SK-N-SH (cell line): ENCODE data around the gene MAPKBP1. TPM values are rescaled to one million over a fixed set of nuclear protein-coding genes. Genes with fewer than 3 reads are reported as not detected.

Source experiments
- CTCF ChIA-PET: fragments of 300-600, 350-600 bp; formaldehyde crosslinking; extraction: SDS; loops from one replicate; lab custom pipeline; 2021; lab: Yijun Ruan, JAX
- POLR2A ChIA-PET: fragments of 350-600 bp; sonication (Branson Sonifier 250); formaldehyde crosslinking; extraction: SDS; loops from one replicate; lab custom pipeline; 2020; ENCODE audit warnings: antibody characterized with exemption, inconsistent platforms; lab: Yijun Ruan, JAX
- DNase-seq: peaks from one replicate; pipeline ENCODE4 v3.0.0; 2012
- H2AFZ ChIP-seq: fragments of 200-600 bp; sonication (generic); 2 replicates; pipeline ENCODE4 v1.8.1; 2016; ENCODE audit warnings: antibody characterized with exemption, mild to moderate bottlenecking, low read depth
- H3F3A ChIP-seq: fragments of 200-600 bp; sonication (generic); replicated peaks from 2 replicates; pipeline ENCODE3; 2016; ENCODE audit warnings: antibody characterized with exemption, mild to moderate bottlenecking; ENCODE audit not compliant: insufficient read depth
- H3K27ac ChIP-seq, 2 experiments: fragments of 200-500 bp in 1 of 2; fragments of 200-600 bp in 1 of 2; sonication (Bioruptor generic) in 1 of 2; sonication (generic), shearing (Covaris generic) in 1 of 2; 2 replicates each; pipeline versions ENCODE4 v1.5.1 to v1.6.1; 2014 to 2016; ENCODE audit warnings: low read depth in 2 of 2, inconsistent platforms in 1 of 2, low read length in 1 of 2, mild to moderate bottlenecking in 1 of 2, mixed read lengths in 1 of 2
- H3K27me3 ChIP-seq: fragments of 200-600 bp; sonication (generic), shearing (Covaris generic); 2 replicates; pipeline ENCODE4 v1.6.1; 2016; ENCODE audit warnings: mixed run types; ENCODE audit not compliant: insufficient read depth
- H3K36me3 ChIP-seq, 2 experiments: fragments of 200-500 bp in 1 of 2; fragments of 200-600 bp in 1 of 2; sonication (Bioruptor generic) in 1 of 2; sonication (generic) in 1 of 2; replicated peaks in 1 of 2; 2 replicates each; pipeline versions ENCODE3 to v1.5.1; 2014 to 2016; ENCODE audit warnings: low read length in 1 of 2, mild to moderate bottlenecking in 1 of 2; ENCODE audit not compliant: insufficient read depth in 2 of 2, control insufficient read depth in 1 of 2
- H3K4me1 ChIP-seq, 2 experiments: fragments of 200-500 bp in 1 of 2; fragments of 200-600 bp in 1 of 2; sonication (Bioruptor generic) in 1 of 2; sonication (generic), shearing (Covaris generic) in 1 of 2; 2 replicates each; pipeline versions ENCODE4 v1.5.1 to v1.6.1; 2014 to 2016; ENCODE audit warnings: low read depth in 1 of 2, low read length in 1 of 2, mixed run types in 1 of 2; ENCODE audit not compliant: insufficient read depth in 2 of 2, control insufficient read depth in 1 of 2
- H3K4me2 ChIP-seq: fragments of 200-600 bp; sonication (generic), shearing (Covaris generic); 2 replicates; pipeline ENCODE4 v1.6.1; 2017; ENCODE audit warnings: mixed run types
- H3K4me3 ChIP-seq, 2 experiments: fragments of 200-500 bp in 1 of 2; fragments of 200-600 bp in 1 of 2; sonication (Bioruptor generic) in 1 of 2; sonication (generic), shearing (Covaris generic) in 1 of 2; 2 replicates each; pipeline versions ENCODE4 v1.5.1 to v1.8.1; 2014 to 2016; ENCODE audit warnings: low read depth in 2 of 2, inconsistent platforms in 1 of 2, low read length in 1 of 2, mild to moderate bottlenecking in 1 of 2, mixed read lengths in 1 of 2, moderate library complexity in 1 of 2
- H3K79me2 ChIP-seq: fragments of 200-600 bp; sonication (generic); 2 replicates; pipeline ENCODE4 v1.8.1; 2017; ENCODE audit warnings: mild to moderate bottlenecking; ENCODE audit not compliant: insufficient read depth
- H3K9ac ChIP-seq: fragments of 200-600 bp; sonication (generic); 2 replicates; pipeline ENCODE4 v1.6.1; 2017; ENCODE audit warnings: mixed run types
- H3K9me2 ChIP-seq: fragments of 200-600 bp; sonication (generic); 2 replicates; pipeline ENCODE4 v1.6.1; 2017; ENCODE audit warnings: mixed run types
- H3K9me3 ChIP-seq: fragments of 200-600 bp; sonication (generic); 2 replicates; pipeline ENCODE4 v1.6.1; 2017; ENCODE audit warnings: mixed run types, mild to moderate bottlenecking, moderate library complexity
- H4K20me1 ChIP-seq: fragments of 200-600 bp; sonication (generic); 2 replicates; pipeline ENCODE4 v1.6.1; 2017; ENCODE audit warnings: mild to moderate bottlenecking, mixed run types; ENCODE audit not compliant: insufficient read depth
- ELF1 ChIP-seq: IDR thresholded peaks from 2 replicates; pipeline ENCODE4 v1.4.0; 2012
- EZH2phosphoT487 ChIP-seq: fragments of 200-600 bp; sonication (generic); IDR thresholded peaks from 2 replicates; pipeline ENCODE4 v1.6.1; 2017; ENCODE audit warnings: low read depth, mixed run types, mild to moderate bottlenecking, antibody characterized with exemption, moderate library complexity, borderline replicate concordance
- FOSL2 ChIP-seq: IDR thresholded peaks from 2 replicates; pipeline ENCODE4 v1.4.0; 2012; ENCODE audit warnings: low read depth, mild to moderate bottlenecking, moderate library complexity, borderline replicate concordance
- FOXJ3 ChIP-seq: sonication (generic); formaldehyde crosslinking; IDR thresholded peaks from 2 replicates; pipeline ENCODE4 v1.5.1; 2020; ENCODE audit warnings: mild to moderate bottlenecking, missing genetic modification reagents
- GABPA ChIP-seq: IDR thresholded peaks from 2 replicates; pipeline ENCODE4 v1.4.0; 2012; ENCODE audit warnings: low read depth, mild to moderate bottlenecking
- GATA2 ChIP-seq: sonication (generic); formaldehyde crosslinking; IDR thresholded peaks from 2 replicates; pipeline ENCODE4 v1.5.0; 2020; ENCODE audit warnings: mild to moderate bottlenecking, missing genetic modification reagents
- JUND ChIP-seq: IDR thresholded peaks from 2 replicates; pipeline ENCODE4 v1.4.0; 2012
- MEF2A ChIP-seq: IDR thresholded peaks from 2 replicates; pipeline ENCODE4 v1.4.0; 2012; ENCODE audit warnings: low read depth, borderline replicate concordance
- NFIC ChIP-seq: IDR thresholded peaks from 2 replicates; pipeline ENCODE4 v1.4.0; 2012; ENCODE audit warnings: borderline replicate concordance
- RCOR1 ChIP-seq: fragments of 150-350 bp; IDR thresholded peaks from 2 replicates; pipeline ENCODE4 v1.6.1; 2017; ENCODE audit warnings: antibody characterized with exemption, low read length
- SIN3A ChIP-seq: IDR thresholded peaks from 2 replicates; pipeline ENCODE4 v1.6.1; 2012; ENCODE audit warnings: low read depth, mild to moderate bottlenecking, low read length, moderate library complexity, borderline replicate concordance
- SMC3 ChIP-seq: IDR thresholded peaks from 2 replicates; pipeline ENCODE4 v1.6.1; 2012; ENCODE audit warnings: low read depth, low read length, improper control_type of control experiment
- TEAD4 ChIP-seq: IDR thresholded peaks from 2 replicates; pipeline ENCODE4 v1.4.0; 2012; ENCODE audit warnings: mild to moderate bottlenecking, borderline replicate concordance; ENCODE audit not compliant: insufficient read depth
- YY1 ChIP-seq: IDR thresholded peaks from 2 replicates; pipeline ENCODE4 v1.4.0; 2012; ENCODE audit warnings: low read depth, mild to moderate bottlenecking
- WGBS: methylation state at CpG from one replicate; pipeline ENCODE4 v1.1.6; 2017; ENCODE audit warnings: low lambda C conversion rate; 5-methylcytosine and 5-hydroxymethylcytosine counted together
- polyA plus RNA-seq, 3 experiments: library from polyadenylated mRNA; depleted of rRNA; stranded (reverse); fragments of >200 nt; gene quantifications; 2 replicates each; pipeline ENCODE4 v1.2.3, GENCODE V29; 2012
- TF ChIP-seq, protein P1 (sequence below): IDR thresholded peaks from 2 replicates; pipeline ENCODE4 v1.4.0; 2012; ENCODE audit warnings: low read depth
- TF ChIP-seq, protein P2 (sequence below): fragments of 150-350 bp; IDR thresholded peaks from 2 replicates; pipeline ENCODE4 v1.6.1; 2017; ENCODE audit warnings: antibody characterized with exemption, low read length, low read depth, borderline replicate concordance
- TF ChIP-seq, protein P3 (sequence below): IDR thresholded peaks from 2 replicates; pipeline ENCODE4 v1.6.1; 2012; ENCODE audit warnings: mild to moderate bottlenecking, low read depth, low read length, moderate library complexity
- TF ChIP-seq, protein P4 (sequence below): IDR thresholded peaks from 2 replicates; pipeline ENCODE4; 2012

MAPKBP1 gene
- polyA plus RNA-seq, 1 of the 3 experiments (the other 2 are of a cell fraction), result 5.2 TPM

DNA sequence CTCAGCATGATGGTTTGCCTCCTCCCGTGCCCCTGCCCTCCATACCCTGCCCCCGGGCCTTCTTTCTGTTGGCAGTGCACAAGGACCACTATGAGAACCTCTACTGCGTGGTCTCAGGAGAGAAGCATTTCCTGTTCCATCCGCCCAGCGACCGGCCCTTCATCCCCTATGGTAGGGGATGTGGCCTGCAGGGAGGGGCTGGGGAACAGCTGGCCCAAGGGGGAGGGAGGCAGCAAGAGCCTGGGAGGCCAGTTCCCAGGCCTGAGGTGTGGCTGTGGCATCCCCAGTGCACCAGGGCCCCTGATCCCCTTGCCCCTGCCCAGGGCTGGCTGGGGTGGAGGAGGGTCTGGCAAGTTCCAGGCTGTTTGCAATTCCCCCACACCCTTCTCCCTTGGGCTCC is 61.8 kb downstream of the MAPKBP1 start:
- Histone ChIP-seq H3K4me2 (no peak overlapping the region), H3F3A (no peaks in the 10 kb centered on the region), H3K9ac (no peak overlapping the region), H3K9me3 (no peaks in the 10 kb centered on the region), H4K20me1 (no peaks in the 10 kb centered on the region), H3K9me2 (no peaks in the 10 kb centered on the region), H2AFZ (no peak overlapping the region), H3K27me3 (no peaks in the 10 kb centered on the region), H3K36me3 (peaks cover 0 to 8% of the 10 kb centered on the region in 2 experiments), H3K27ac (no peak overlapping the region), H3K4me1 (peaks cover 3 to 15% of the 10 kb centered on the region in 2 experiments; a peak in 2 of 4 replicates), H3K4me3 (no peak overlapping the region), H3K79me2 (no peaks in the 10 kb centered on the region)
- ChIA-PET POLR2A (no interaction called here), CTCF (no interaction called here)
- TF ChIP-seq YY1, result no peak
- no peak for TF ChIP-seq GABPA
- TF ChIP-seq NFIC, result no peak
- no peak for TF ChIP-seq RCOR1
- TF ChIP-seq SMC3, result no peak
- TF ChIP-seq, protein P1, sequence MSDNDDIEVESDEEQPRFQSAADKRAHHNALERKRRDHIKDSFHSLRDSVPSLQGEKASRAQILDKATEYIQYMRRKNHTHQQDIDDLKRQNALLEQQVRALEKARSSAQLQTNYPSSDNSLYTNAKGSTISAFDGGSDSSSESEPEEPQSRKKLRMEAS, result no peak
- TF ChIP-seq FOXJ3 (CRISPR knock-in tag), result no peak
- DNase-seq, result no peak
- WGBS, result 96% methylated on average over 6 of the region's 6 CpGs

DNA sequence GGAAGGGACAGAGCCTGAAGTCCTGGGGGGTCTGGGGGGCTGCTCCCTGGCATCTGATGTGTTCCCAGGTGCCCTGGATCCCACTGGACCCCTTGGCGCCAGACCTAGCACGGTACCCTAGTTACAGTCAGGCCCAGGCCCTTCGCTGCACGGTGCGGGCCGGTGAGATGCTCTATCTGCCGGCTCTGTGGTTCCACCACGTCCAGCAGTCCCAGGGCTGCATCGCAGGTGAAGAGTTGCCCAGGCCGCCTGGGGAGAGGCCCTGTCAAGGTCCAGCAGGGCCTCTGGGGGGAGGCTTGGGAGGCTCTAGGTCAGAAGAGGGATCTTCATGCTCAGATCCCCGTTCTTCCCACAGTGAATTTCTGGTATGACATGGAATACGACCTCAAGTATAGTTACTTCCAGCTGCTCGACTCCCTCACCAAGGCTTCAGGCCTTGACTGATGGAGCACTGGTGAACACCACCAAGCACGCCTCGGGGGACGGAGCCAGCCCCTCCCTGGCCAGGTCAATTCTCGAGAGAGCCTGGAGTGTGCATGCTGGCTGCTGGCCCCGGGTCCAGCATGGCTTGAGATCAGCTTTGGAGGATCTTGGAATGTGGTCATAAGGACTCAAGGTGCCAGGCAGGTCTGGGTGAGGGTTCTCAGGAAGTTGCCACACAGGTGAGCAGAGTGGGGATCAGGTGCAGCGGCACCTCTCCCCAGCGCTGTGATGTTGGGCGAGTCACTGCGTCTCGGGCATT is 62.6 kb downstream of the MAPKBP1 start:
- H3K9me3 ChIP-seq, result no peaks in the 10 kb centered on the region
- WGBS, result 94% methylated on average over 6 of the region's 23 CpGs
- H3K9ac ChIP-seq, result no peak overlapping the region
- H3K4me2 ChIP-seq, result no peak overlapping the region
- H4K20me1 ChIP-seq, result no peaks in the 10 kb centered on the region
- TF ChIP-seq, protein P2, sequence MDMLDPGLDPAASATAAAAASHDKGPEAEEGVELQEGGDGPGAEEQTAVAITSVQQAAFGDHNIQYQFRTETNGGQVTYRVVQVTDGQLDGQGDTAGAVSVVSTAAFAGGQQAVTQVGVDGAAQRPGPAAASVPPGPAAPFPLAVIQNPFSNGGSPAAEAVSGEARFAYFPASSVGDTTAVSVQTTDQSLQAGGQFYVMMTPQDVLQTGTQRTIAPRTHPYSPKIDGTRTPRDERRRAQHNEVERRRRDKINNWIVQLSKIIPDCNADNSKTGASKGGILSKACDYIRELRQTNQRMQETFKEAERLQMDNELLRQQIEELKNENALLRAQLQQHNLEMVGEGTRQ, result no peak
- TF ChIP-seq NFIC (no peak), EZH2phosphoT487 (no peak), YY1 (no peak), ELF1 (no peak), FOSL2 (no peak), GATA2 (no peak), JUND (no peak), SIN3A (no peak), FOXJ3 (CRISPR knock-in tag) (no peak), MEF2A (no peak), TEAD4 (no peak)
- TF ChIP-seq, protein P3, sequence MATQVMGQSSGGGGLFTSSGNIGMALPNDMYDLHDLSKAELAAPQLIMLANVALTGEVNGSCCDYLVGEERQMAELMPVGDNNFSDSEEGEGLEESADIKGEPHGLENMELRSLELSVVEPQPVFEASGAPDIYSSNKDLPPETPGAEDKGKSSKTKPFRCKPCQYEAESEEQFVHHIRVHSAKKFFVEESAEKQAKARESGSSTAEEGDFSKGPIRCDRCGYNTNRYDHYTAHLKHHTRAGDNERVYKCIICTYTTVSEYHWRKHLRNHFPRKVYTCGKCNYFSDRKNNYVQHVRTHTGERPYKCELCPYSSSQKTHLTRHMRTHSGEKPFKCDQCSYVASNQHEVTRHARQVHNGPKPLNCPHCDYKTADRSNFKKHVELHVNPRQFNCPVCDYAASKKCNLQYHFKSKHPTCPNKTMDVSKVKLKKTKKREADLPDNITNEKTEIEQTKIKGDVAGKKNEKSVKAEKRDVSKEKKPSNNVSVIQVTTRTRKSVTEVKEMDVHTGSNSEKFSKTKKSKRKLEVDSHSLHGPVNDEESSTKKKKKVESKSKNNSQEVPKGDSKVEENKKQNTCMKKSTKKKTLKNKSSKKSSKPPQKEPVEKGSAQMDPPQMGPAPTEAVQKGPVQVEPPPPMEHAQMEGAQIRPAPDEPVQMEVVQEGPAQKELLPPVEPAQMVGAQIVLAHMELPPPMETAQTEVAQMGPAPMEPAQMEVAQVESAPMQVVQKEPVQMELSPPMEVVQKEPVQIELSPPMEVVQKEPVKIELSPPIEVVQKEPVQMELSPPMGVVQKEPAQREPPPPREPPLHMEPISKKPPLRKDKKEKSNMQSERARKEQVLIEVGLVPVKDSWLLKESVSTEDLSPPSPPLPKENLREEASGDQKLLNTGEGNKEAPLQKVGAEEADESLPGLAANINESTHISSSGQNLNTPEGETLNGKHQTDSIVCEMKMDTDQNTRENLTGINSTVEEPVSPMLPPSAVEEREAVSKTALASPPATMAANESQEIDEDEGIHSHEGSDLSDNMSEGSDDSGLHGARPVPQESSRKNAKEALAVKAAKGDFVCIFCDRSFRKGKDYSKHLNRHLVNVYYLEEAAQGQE, result no peak
- TF ChIP-seq, protein P4, sequence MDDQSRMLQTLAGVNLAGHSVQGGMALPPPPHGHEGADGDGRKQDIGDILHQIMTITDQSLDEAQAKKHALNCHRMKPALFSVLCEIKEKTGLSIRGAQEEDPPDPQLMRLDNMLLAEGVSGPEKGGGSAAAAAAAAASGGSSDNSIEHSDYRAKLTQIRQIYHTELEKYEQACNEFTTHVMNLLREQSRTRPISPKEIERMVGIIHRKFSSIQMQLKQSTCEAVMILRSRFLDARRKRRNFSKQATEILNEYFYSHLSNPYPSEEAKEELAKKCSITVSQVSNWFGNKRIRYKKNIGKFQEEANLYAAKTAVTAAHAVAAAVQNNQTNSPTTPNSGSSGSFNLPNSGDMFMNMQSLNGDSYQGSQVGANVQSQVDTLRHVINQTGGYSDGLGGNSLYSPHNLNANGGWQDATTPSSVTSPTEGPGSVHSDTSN, result no peak
- no peak overlapping the region for H2AFZ ChIP-seq
- DNase-seq, result no peak
- no peaks in the 10 kb centered on the region for H3F3A ChIP-seq
- POLR2A ChIA-PET, result no interaction called here
- peaks cover 0 to 7% of the 10 kb centered on the region in 2 experiments for H3K36me3 ChIP-seq
- H3K9me2 ChIP-seq, result no peaks in the 10 kb centered on the region
- no peak overlapping the region for H3K4me3 ChIP-seq
- no peak overlapping the region for H3K27ac ChIP-seq
- CTCF ChIA-PET, result interaction anchor here (1.5 kb wide), 1 partner anchor 14 kb away, joined by 5 read pairs; no protein-coding TSS in a partner anchor
- H3K79me2 ChIP-seq, result no peaks in the 10 kb centered on the region
- H3K27me3 ChIP-seq, result no peaks in the 10 kb centered on the region
- H3K4me1 ChIP-seq, result peaks cover 3 to 15% of the 10 kb centered on the region in 2 experiments; a peak in 2 of 4 replicates
